Liver (tissue), 9 donors: ENCODE data around the gene KPNA4. TPM values are rescaled to one million over a fixed set of nuclear protein-coding genes. Genes with fewer than 3 reads are reported as not detected.

Experiments used
- DNase-seq: peaks from one replicate; pipeline ENCODE4 v3.0.0-alpha.2; 2017; ENCODE audit warnings: low spot score
- H3K27ac ChIP-seq, 2 donors: one replicate each; pipeline ENCODE4 v1.7.0; 2013; ENCODE audit warnings: inconsistent platforms in 2 of 2, low read length in 2 of 2, control low read depth in 1 of 2, low read depth in 1 of 2, mild to moderate bottlenecking in 1 of 2
- H3K27me3 ChIP-seq, 4 donors: one replicate each; pipeline versions ENCODE4 v1.6.1 to v1.7.0; 2013; ENCODE audit warnings: low read length in 3 of 4, inconsistent platforms in 1 of 4, mild to moderate bottlenecking in 1 of 4, moderate library complexity in 1 of 4; ENCODE audit not compliant: control insufficient read depth in 4 of 4, insufficient read depth in 4 of 4
- H3K36me3 ChIP-seq, 4 donors: one replicate each; pipeline versions ENCODE4 v1.6.1 to v1.7.0; 2013; ENCODE audit warnings: low read length in 3 of 4, mild to moderate bottlenecking in 3 of 4, low read depth in 1 of 4, moderate library complexity in 1 of 4; ENCODE audit not compliant: control insufficient read depth in 4 of 4, insufficient read depth in 3 of 4
- H3K4me1 ChIP-seq, 4 donors: one replicate each; pipeline versions ENCODE4 v1.6.1 to v1.7.0; 2013; ENCODE audit warnings: low read length in 3 of 4, mild to moderate bottlenecking in 3 of 4, moderate library complexity in 1 of 4; ENCODE audit not compliant: control insufficient read depth in 4 of 4, insufficient read depth in 4 of 4
- H3K4me3 ChIP-seq, 3 donors: one replicate each; pipeline versions ENCODE4 v1.6.1 to v1.7.0; 2013; ENCODE audit warnings: low read length in 3 of 3, control low read depth in 1 of 3, low read depth in 1 of 3, mild to moderate bottlenecking in 1 of 3
- H3K9ac ChIP-seq, 2 donors: one replicate each; pipeline ENCODE4 v1.7.0; 2013; ENCODE audit warnings: low read length in 2 of 2, mild to moderate bottlenecking in 2 of 2, moderate library complexity in 2 of 2, control low read depth in 1 of 2, low read depth in 1 of 2
- H3K9me3 ChIP-seq, 4 donors: one replicate each; pipeline versions ENCODE4 v1.6.1 to v1.7.0; 2013; ENCODE audit warnings: low read length in 3 of 4; ENCODE audit not compliant: control insufficient read depth in 4 of 4
- CTCF ChIP-seq: fragments of 150-350 bp; IDR thresholded peaks from 2 replicates; pipeline ENCODE4 v1.5.1; 2017; ENCODE audit warnings: improper control_type of control experiment, low read depth, low read length; ENCODE audit not compliant: missing input control
- EGR1 ChIP-seq, 2 donors: IDR thresholded peaks; 2 replicates each; pipeline ENCODE4 v1.6.1; 2016 to 2018; ENCODE audit warnings: antibody characterized with exemption in 2 of 2, low read depth in 2 of 2
- FOXA1 ChIP-seq: IDR thresholded peaks from 2 replicates; pipeline ENCODE4 v1.6.1; 2016; ENCODE audit warnings: antibody characterized with exemption
- FOXA2 ChIP-seq: IDR thresholded peaks from 2 replicates; pipeline ENCODE4 v1.6.1; 2016; ENCODE audit warnings: antibody characterized with exemption
- GABPA ChIP-seq, 2 donors: IDR thresholded peaks in 1 of 2; conservative IDR thresholded peaks in 1 of 2; 2 replicates each; pipeline ENCODE4 v1.6.1; 2016; ENCODE audit warnings: antibody characterized with exemption in 2 of 2, mild to moderate bottlenecking in 1 of 2, moderate library complexity in 1 of 2
- HNF4A ChIP-seq, 2 donors: conservative IDR thresholded peaks; 2 replicates each; pipeline ENCODE4 v1.6.1; 2016; ENCODE audit warnings: antibody characterized with exemption in 2 of 2, mild to moderate bottlenecking in 2 of 2
- HNF4G ChIP-seq: IDR thresholded peaks from 2 replicates; pipeline ENCODE4 v1.6.1; 2016; ENCODE audit warnings: antibody characterized with exemption
- JUND ChIP-seq, 2 donors: IDR thresholded peaks; 2 replicates each; pipeline ENCODE4 v1.6.1; 2016; ENCODE audit warnings: antibody characterized with exemption in 2 of 2
- NR2F2 ChIP-seq: IDR thresholded peaks from 2 replicates; pipeline ENCODE4 v1.6.1; 2016; ENCODE audit warnings: antibody characterized with exemption
- RAD21 ChIP-seq, 2 donors: IDR thresholded peaks; 2 replicates each; pipeline ENCODE4 v1.6.1; 2016; ENCODE audit warnings: antibody characterized with exemption in 2 of 2, mild to moderate bottlenecking in 2 of 2
- RXRA ChIP-seq, 2 donors: IDR thresholded peaks; 2 replicates each; pipeline ENCODE4 v1.6.1; 2017 to 2018; ENCODE audit warnings: antibody characterized with exemption in 2 of 2, mild to moderate bottlenecking in 1 of 2
- SP1 ChIP-seq: IDR thresholded peaks from 2 replicates; pipeline ENCODE4 v1.6.1; 2018; ENCODE audit warnings: antibody characterized with exemption, mild to moderate bottlenecking
- TAF1 ChIP-seq: conservative IDR thresholded peaks from 2 replicates; pipeline ENCODE4 v1.6.1; 2016; ENCODE audit warnings: antibody characterized with exemption, mild to moderate bottlenecking
- YY1 ChIP-seq: IDR thresholded peaks from 2 replicates; pipeline ENCODE4 v1.6.1; 2016; ENCODE audit warnings: antibody characterized with exemption, mild to moderate bottlenecking
- ZBTB33 ChIP-seq: IDR thresholded peaks from 2 replicates; pipeline ENCODE4 v1.6.1; 2016; ENCODE audit warnings: antibody characterized with exemption
- WGBS: extraction: QIAGEN DNeasy Blood & Tissue Kit; methylation state at CpG from one replicate; pipeline ENCODE4 v1.1.7; 2013; 5-methylcytosine and 5-hydroxymethylcytosine counted together
- polyA plus RNA-seq, 2 donors: library from polyadenylated mRNA; stranded (reverse) in 1 of 2; unstranded in 1 of 2; fragments of 200-250 nt in 1 of 2; fragments of >200 nt in 1 of 2; fragmentation: Nextera tagmentation in 1 of 2; extraction: Ambion mirVana in 1 of 2; gene quantifications; one replicate each; pipeline versions ENCODE4 v1.2.1 to v1.2.3, GENCODE V29; 2013 to 2015
- total RNA-seq, 2 donors: library from RNA; depleted of rRNA; stranded (reverse); fragments of >200 nt; gene quantifications; one replicate each; pipeline ENCODE4 v1.2.3, GENCODE V29; 2014
- TF ChIP-seq, protein P1 (sequence below): IDR thresholded peaks from 2 replicates; pipeline ENCODE4 v1.6.1; 2016; ENCODE audit warnings: antibody characterized with exemption, mild to moderate bottlenecking
- TF ChIP-seq, protein P2 (sequence below): IDR thresholded peaks from 2 replicates; pipeline ENCODE4 v1.6.1; 2016; ENCODE audit warnings: antibody characterized with exemption
- TF ChIP-seq, protein P3 (sequence below): IDR thresholded peaks from 2 replicates; pipeline ENCODE4 v1.6.1; 2016; ENCODE audit warnings: antibody characterized with exemption
- donor health status: healthy.
- donor health status: healthy.
- donor health status: healthy.
- donor health status: healthy.
- donor health status: healthy.

Gene KPNA4
- total and polyA plus RNA-seq, 4 donors, result 6.1 to 14.1 (median 10.3) TPM

DNA sequence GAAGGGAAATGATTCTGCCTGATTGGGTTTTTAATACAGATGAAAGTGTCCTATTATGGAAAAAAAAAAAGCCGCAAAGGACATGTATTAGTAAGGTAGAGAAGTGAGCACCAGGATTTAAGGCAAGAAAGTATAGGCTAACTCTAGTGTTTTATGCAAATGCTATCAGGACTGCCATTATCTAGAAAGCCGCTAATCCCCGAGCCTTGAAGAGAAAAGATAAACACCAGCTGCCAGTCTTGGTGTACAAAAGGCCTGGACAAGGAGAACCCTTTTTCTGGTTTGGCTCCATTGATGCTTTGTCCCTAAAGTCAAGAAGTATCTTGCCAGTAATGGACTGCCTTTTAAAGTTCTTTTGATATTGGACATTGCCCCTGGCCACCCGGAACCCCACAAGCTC is 107.2 kb downstream of the KPNA4 start:
- WGBS, result 69% methylated on average over 4 of the region's 4 CpGs
- DNase-seq, result no peak

More for the DNA sequence above, 107.2 kb downstream of the KPNA4 start:
- no peak overlapping the region for H3K27ac ChIP-seq
- no peaks in the 10 kb centered on the region for H3K4me1 ChIP-seq
- H3K4me3 ChIP-seq, result no peak overlapping the region
- no peaks in the 10 kb centered on the region for H3K36me3 ChIP-seq
- no peak for TF ChIP-seq EGR1 (IDR thresholded peaks at IDR 0.05; ENCODE audit: low read depth in 2 of 2)
- no peak for TF ChIP-seq GABPA (IDR thresholded peaks at IDR 0.05 in 1 of 2, conservative IDR thresholded peaks at IDR 0.05 in 1 of 2)
- no peak for TF ChIP-seq ZBTB33
- TF ChIP-seq NR2F2, result no peak
- TF ChIP-seq TAF1, result no peak
- TF ChIP-seq JUND (IDR thresholded peaks at IDR 0.05), result no peak
- TF ChIP-seq FOXA1, result no peak
- TF ChIP-seq YY1, result no peak
- TF ChIP-seq FOXA2, result no peak
- TF ChIP-seq, protein P1, sequence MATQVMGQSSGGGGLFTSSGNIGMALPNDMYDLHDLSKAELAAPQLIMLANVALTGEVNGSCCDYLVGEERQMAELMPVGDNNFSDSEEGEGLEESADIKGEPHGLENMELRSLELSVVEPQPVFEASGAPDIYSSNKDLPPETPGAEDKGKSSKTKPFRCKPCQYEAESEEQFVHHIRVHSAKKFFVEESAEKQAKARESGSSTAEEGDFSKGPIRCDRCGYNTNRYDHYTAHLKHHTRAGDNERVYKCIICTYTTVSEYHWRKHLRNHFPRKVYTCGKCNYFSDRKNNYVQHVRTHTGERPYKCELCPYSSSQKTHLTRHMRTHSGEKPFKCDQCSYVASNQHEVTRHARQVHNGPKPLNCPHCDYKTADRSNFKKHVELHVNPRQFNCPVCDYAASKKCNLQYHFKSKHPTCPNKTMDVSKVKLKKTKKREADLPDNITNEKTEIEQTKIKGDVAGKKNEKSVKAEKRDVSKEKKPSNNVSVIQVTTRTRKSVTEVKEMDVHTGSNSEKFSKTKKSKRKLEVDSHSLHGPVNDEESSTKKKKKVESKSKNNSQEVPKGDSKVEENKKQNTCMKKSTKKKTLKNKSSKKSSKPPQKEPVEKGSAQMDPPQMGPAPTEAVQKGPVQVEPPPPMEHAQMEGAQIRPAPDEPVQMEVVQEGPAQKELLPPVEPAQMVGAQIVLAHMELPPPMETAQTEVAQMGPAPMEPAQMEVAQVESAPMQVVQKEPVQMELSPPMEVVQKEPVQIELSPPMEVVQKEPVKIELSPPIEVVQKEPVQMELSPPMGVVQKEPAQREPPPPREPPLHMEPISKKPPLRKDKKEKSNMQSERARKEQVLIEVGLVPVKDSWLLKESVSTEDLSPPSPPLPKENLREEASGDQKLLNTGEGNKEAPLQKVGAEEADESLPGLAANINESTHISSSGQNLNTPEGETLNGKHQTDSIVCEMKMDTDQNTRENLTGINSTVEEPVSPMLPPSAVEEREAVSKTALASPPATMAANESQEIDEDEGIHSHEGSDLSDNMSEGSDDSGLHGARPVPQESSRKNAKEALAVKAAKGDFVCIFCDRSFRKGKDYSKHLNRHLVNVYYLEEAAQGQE, result no peak
- TF ChIP-seq RXRA (IDR thresholded peaks at IDR 0.05), result no peak
- TF ChIP-seq, protein P2, sequence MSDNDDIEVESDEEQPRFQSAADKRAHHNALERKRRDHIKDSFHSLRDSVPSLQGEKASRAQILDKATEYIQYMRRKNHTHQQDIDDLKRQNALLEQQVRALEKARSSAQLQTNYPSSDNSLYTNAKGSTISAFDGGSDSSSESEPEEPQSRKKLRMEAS, result no peak
- TF ChIP-seq HNF4A (conservative IDR thresholded peaks at IDR 0.05), result no peak
- TF ChIP-seq SP1, result no peak
- TF ChIP-seq HNF4G, result no peak
- TF ChIP-seq CTCF, result no peak
- TF ChIP-seq, protein P3, sequence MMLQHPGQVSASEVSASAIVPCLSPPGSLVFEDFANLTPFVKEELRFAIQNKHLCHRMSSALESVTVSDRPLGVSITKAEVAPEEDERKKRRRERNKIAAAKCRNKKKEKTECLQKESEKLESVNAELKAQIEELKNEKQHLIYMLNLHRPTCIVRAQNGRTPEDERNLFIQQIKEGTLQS, result no peak
- TF ChIP-seq RAD21 (IDR thresholded peaks at IDR 0.05), result no peak
- no peaks in the 10 kb centered on the region for H3K9me3 ChIP-seq
- H3K27me3 ChIP-seq, result no peaks in the 10 kb centered on the region
- no peak overlapping the region for H3K9ac ChIP-seq
